Measurements from ENCODE around the gene OSBPL10. TPM values are rescaled to one million over a fixed set of nuclear protein-coding genes. Genes with fewer than 3 reads are reported as not detected.

OSBPL10 gene
- total and polyA plus RNA-seq, 2 of the 8 experiments (the other 6 are each of a cell fraction or from before 2014, with no cell fraction given), result 26.2 to 86.7 TPM

- peaks cover 24 to 86% of the 10 kb centered on the region in 2 experiments for H3K79me2 ChIP-seq (ENCODE audit: control insufficient read depth in 1 of 2, insufficient read depth in 2 of 2, low read length in 2 of 2)
- FAIRE-seq, result no peak
- POLR2A ChIA-PET (ENCODE audit: partially characterized antibody), result interaction anchor here (1.1 kb wide), 1 partner anchor 10 kb away, joined by 3 read pairs; no protein-coding TSS in a partner anchor
- TF ChIP-seq TAF7 (optimal IDR thresholded peaks at IDR 0.05; ENCODE audit: borderline replicate concordance, low read depth, low read length) (no peak), HDAC6 (IDR thresholded peaks at IDR 0.05; ENCODE audit: low read depth, low read length) (no peak), RXRA (IDR thresholded peaks at IDR 0.05; ENCODE audit: insufficient read depth, low read depth, low read length) (no peak), SAP30 (IDR thresholded peaks at IDR 0.05; ENCODE audit: insufficient read depth, insufficient replicate concordance, low read length) (no peak), JUND (IDR thresholded peaks at IDR 0.05; ENCODE audit: low read length) (no peak), SP1 (IDR thresholded peaks at IDR 0.05; ENCODE audit: low read depth, low read length) (no peak), ASH2L (IDR thresholded peaks at IDR 0.05; ENCODE audit: low read length) (no peak), NRF1 (IDR thresholded peaks at IDR 0.05; ENCODE audit: low read depth, low read length) (no peak), SP4 (IDR thresholded peaks at IDR 0.05; ENCODE audit: low read length) (no peak), KDM5A (IDR thresholded peaks at IDR 0.05; ENCODE audit: low read length) (no peak), BRCA1 (IDR thresholded peaks at IDR 0.05; ENCODE audit: low read depth, low read length) (no peak), RBBP5 (IDR thresholded peaks at IDR 0.05; ENCODE audit: borderline replicate concordance, low read depth, low read length) (no peak), EZH2 (IDR thresholded peaks at IDR 0.05; ENCODE audit: low read depth, low read length, severe bottlenecking) (no peak)
These were observed 32.8 kb downstream of the OSBPL10 start for GRCh38 chr3:31948280-31948679.

More at GRCh38 chr3:31948280-31948679, 32.8 kb downstream of the OSBPL10 start:
- no peak overlapping the region for H2AK5ac ChIP-seq (ENCODE audit: low read depth, low read length)
- H2BK120ac ChIP-seq (replicated peaks; ENCODE audit: low read depth, low read length), result no peak overlapping the region
- no peak overlapping the region for H4K8ac ChIP-seq (ENCODE audit: extremely low read depth, insufficient read depth, low read length)
- H3K27me3 ChIP-seq (replicated peaks in 1 of 4; ENCODE audit: control insufficient read depth in 3 of 4, extremely low read depth in 1 of 4, insufficient read depth in 3 of 4, low read length in 3 of 4), result no peaks in the 10 kb centered on the region
- H3K9me3 ChIP-seq (ENCODE audit: insufficient read depth in 2 of 2, low read depth in 1 of 2, low read length in 1 of 2), result peaks cover 3 to 9% of the 10 kb centered on the region in 2 experiments; a peak in 1 of 4 replicates
- DNase-seq (ENCODE audit: low read depth in 1 of 2, low spot score in 2 of 2), result no peak
- no peak overlapping the region for H4K91ac ChIP-seq (replicated peaks; ENCODE audit: insufficient read length, low read length)
- no peak overlapping the region for H2AFZ ChIP-seq (ENCODE audit: low read length)
- H3K23me2 ChIP-seq (ENCODE audit: low read depth, low read length), result no peaks in the 10 kb centered on the region
- peaks cover 13% of the 10 kb centered on the region for H3K79me1 ChIP-seq (ENCODE audit: low read depth, low read length)
- peaks cover 0 to 5% (median 2%) of the 10 kb centered on the region in 4 experiments; a peak in 1 of 8 replicates for H3K36me3 ChIP-seq (ENCODE audit: control insufficient read depth in 2 of 4, insufficient read depth in 4 of 4, low read length in 3 of 4)
- no peak overlapping the region for H4K5ac ChIP-seq (ENCODE audit: insufficient read length, low read depth, low read length)
- H3K4ac ChIP-seq (replicated peaks; ENCODE audit: insufficient read length, low read depth, low read length), result no peak overlapping the region
- H3K4me2 ChIP-seq (ENCODE audit: insufficient read depth in 1 of 2, low read depth in 2 of 2, low read length in 2 of 2), result no peak overlapping the region
- H3K56ac ChIP-seq (replicated peaks; ENCODE audit: insufficient read length, low read depth, low read length), result no peak overlapping the region
- no peak overlapping the region for H3K9ac ChIP-seq (replicated peaks in 1 of 4; ENCODE audit: extremely low read depth in 1 of 4, low read depth in 3 of 4, low read length in 3 of 4)
- CTCF ChIA-PET (ENCODE audit: partially characterized antibody), result interaction anchor here (0.5 to 0.6 kb wide), 2 partner anchors 81 to 757 kb away, joined by 3 to 6 read pairs; no protein-coding TSS in a partner anchor
- no peak overlapping the region for H2BK5ac ChIP-seq (ENCODE audit: low read depth, low read length)
- WGBS, 2 experiments (ENCODE audit: extremely low coverage in 1 of 2, insufficient coverage in 1 of 2, insufficient read length in 1 of 2, insufficient replicate concordance in 2 of 2, low coverage in 1 of 2, low lambda C conversion rate in 2 of 2, missing lambda C conversion rate in 1 of 2), result 88% methylated on average over 6 of the region's 6 CpGs; no CpG with 5 or more reads in 1 of the 2 experiments
- no peak overlapping the region for H3K14ac ChIP-seq (ENCODE audit: insufficient read length)
- no peak overlapping the region for H3K4me3 ChIP-seq (ENCODE audit: extremely low read depth in 1 of 4, insufficient read depth in 2 of 4, low read depth in 3 of 4, low read length in 4 of 4)
- H3K18ac ChIP-seq (ENCODE audit: extremely low read depth, low read length), result no peak overlapping the region; the same call in 1 of the 2 replicates
- H3K4me1 ChIP-seq (replicated peaks in 1 of 4; ENCODE audit: control insufficient read depth in 3 of 4, insufficient read depth in 4 of 4, low read length in 3 of 4), result peaks cover 2 to 23% (median 15%) of the 10 kb centered on the region in 4 experiments
- H2BK20ac ChIP-seq (ENCODE audit: low read length), result no peak overlapping the region
- H3K23ac ChIP-seq (ENCODE audit: insufficient read length), result no peak overlapping the region
- peaks cover 0 to 4% of the 10 kb centered on the region in 2 experiments for H4K20me1 ChIP-seq (replicated peaks in 1 of 2; ENCODE audit: control insufficient read depth in 1 of 2, insufficient read depth in 2 of 2, low read length in 2 of 2)
- no peak overlapping the region for H3K27ac ChIP-seq (ENCODE audit: low read depth, low read length)
- no peak overlapping the region for H2BK15ac ChIP-seq (ENCODE audit: low read length)
- no peak overlapping the region for H2BK12ac ChIP-seq (ENCODE audit: low read depth, low read length)
